ENCODE data around the gene EIF3C.
"Not testable (repeated sequence)": the region's sequence is repeated elsewhere in the genome, so short reads cannot be mapped to it uniquely, and the experiment has no call there.

DNA sequence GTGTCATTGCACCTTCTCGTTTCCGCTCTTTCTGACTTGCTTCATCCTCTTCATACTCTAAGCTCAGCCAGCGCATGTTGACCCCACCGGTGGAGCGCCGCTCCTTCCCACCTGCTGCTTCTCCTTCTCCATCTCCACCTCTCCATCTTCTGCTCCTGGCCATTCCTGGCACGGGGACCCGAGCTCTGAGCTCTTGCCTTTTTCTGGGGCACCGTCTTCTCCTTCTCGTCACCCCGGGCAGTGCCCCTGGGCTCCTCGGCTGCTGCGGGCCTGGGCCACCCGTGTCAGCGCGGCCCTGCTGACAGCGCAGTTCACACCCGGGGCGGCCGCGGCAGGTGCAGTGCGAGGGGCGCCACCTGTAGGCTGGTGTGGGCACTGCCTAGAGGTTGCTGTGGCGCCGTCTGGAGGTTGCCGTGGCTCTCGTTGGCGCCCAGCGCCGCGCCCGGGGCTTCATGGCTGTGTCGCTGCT, 38.8 kb downstream of the EIF3C start:
- TF ChIP-seq, protein P1, sequence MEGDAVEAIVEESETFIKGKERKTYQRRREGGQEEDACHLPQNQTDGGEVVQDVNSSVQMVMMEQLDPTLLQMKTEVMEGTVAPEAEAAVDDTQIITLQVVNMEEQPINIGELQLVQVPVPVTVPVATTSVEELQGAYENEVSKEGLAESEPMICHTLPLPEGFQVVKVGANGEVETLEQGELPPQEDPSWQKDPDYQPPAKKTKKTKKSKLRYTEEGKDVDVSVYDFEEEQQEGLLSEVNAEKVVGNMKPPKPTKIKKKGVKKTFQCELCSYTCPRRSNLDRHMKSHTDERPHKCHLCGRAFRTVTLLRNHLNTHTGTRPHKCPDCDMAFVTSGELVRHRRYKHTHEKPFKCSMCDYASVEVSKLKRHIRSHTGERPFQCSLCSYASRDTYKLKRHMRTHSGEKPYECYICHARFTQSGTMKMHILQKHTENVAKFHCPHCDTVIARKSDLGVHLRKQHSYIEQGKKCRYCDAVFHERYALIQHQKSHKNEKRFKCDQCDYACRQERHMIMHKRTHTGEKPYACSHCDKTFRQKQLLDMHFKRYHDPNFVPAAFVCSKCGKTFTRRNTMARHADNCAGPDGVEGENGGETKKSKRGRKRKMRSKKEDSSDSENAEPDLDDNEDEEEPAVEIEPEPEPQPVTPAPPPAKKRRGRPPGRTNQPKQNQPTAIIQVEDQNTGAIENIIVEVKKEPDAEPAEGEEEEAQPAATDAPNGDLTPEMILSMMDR (IDR thresholded peaks at IDR 0.05), result not testable (repeated sequence)
- not testable (repeated sequence) for TF ChIP-seq POLR2A (IDR thresholded peaks at IDR 0.05)
